IMR-90 (cell line): ENCODE results near the gene CLC.

Source experiments
- CEBPB ChIP-seq: IDR thresholded peaks from 2 replicates; pipeline ENCODE4 v1.6.1; 2012; ENCODE audit warnings: low read depth, low read length, improper control_type of control experiment
- CHD1 ChIP-seq: IDR thresholded peaks from 2 replicates; pipeline ENCODE4 v1.6.1; 2012; ENCODE audit warnings: low read depth, low read length, improper control_type of control experiment
- CTCF ChIP-seq: conservative IDR thresholded peaks from 2 replicates; pipeline ENCODE4 v1.5.1; 2012; ENCODE audit warnings: mild to moderate bottlenecking, low read depth, low read length, improper control_type of control experiment
- FOS ChIP-seq: fragments of 150-350 bp; IDR thresholded peaks from 2 replicates; pipeline ENCODE4 v1.6.1; 2016; ENCODE audit warnings: low read depth, low read length
- MAFK ChIP-seq: IDR thresholded peaks from 2 replicates; pipeline ENCODE4 v1.6.1; 2012; ENCODE audit warnings: low read depth, low read length, improper control_type of control experiment
- MAZ ChIP-seq: IDR thresholded peaks from 2 replicates; pipeline ENCODE4 v1.6.1; 2012; ENCODE audit warnings: low read depth, mild to moderate bottlenecking, low read length, improper control_type of control experiment, moderate library complexity, borderline replicate concordance
- MXI1 ChIP-seq: IDR thresholded peaks from 2 replicates; pipeline ENCODE4 v1.6.1; 2012; ENCODE audit warnings: low read depth, mild to moderate bottlenecking, low read length, moderate library complexity, borderline replicate concordance
- POLR2A ChIP-seq: IDR thresholded peaks from 2 replicates; pipeline ENCODE4 v1.6.1; 2012; ENCODE audit warnings: mild to moderate bottlenecking, low read depth, low read length
- RAD21 ChIP-seq: IDR thresholded peaks from 2 replicates; pipeline ENCODE4 v1.6.1; 2012; ENCODE audit warnings: low read length, improper control_type of control experiment
- SMC3 ChIP-seq: fragments of 150-350 bp; IDR thresholded peaks from 2 replicates; pipeline ENCODE4 v1.6.1; 2016; ENCODE audit warnings: low read depth, mild to moderate bottlenecking, antibody characterized with exemption, low read length, moderate library complexity
- USF2 ChIP-seq: fragments of 150-350 bp; IDR thresholded peaks from 2 replicates; pipeline ENCODE4 v1.6.1; 2017; ENCODE audit warnings: mild to moderate bottlenecking, antibody characterized with exemption, low read length, low read depth

- no peak for TF ChIP-seq CEBPB
- no peak for TF ChIP-seq USF2
- no peak for TF ChIP-seq CTCF
- TF ChIP-seq RAD21: no peak
- no peak for TF ChIP-seq POLR2A
- TF ChIP-seq CHD1: no peak
- no peak for TF ChIP-seq SMC3
- no peak for TF ChIP-seq FOS
- no peak for TF ChIP-seq MAZ
- TF ChIP-seq MXI1: no peak
- no peak for TF ChIP-seq MAFK
Observed at GRCh38 chr19:39737891-39738290, at the start of gene CLC.
